ENCODE results near the gene FKBP9. TPM values are rescaled to one million over a fixed set of nuclear protein-coding genes. Genes with fewer than 3 reads are reported as not detected.
"Not testable (repeated sequence)": the region's sequence is repeated elsewhere in the genome, so short reads cannot be mapped to it uniquely, and the experiment has no call there.

The FKBP9 gene
- total RNA-seq, 1 donor from 2014 or later, result 157 TPM

- not testable (repeated sequence) for H4K20me1 ChIP-seq (ENCODE audit: insufficient read depth, low read length); H3K79me2 ChIP-seq (ENCODE audit: insufficient read depth, low read length); H3K4me1 ChIP-seq (ENCODE audit: insufficient read depth, low read length); H3K4me3 ChIP-seq (ENCODE audit: insufficient read depth, low read depth, low read length); H3K4me3 Mint-ChIP-seq (ENCODE audit: unreplicated experiment); H3K27me3 ChIP-seq (ENCODE audit: insufficient read depth, low read length); H3K9me3 ChIP-seq (ENCODE audit: insufficient read depth, low read depth, low read length); H3K9me3 Mint-ChIP-seq (ENCODE audit: unreplicated experiment); H3K4me1 Mint-ChIP-seq (ENCODE audit: low read depth, unreplicated experiment); H3K27ac ChIP-seq (ENCODE audit: low read depth, low read length); H2AFZ ChIP-seq (ENCODE audit: low read depth, low read length); H3K27ac Mint-ChIP-seq (ENCODE audit: unreplicated experiment); FAIRE-seq; H3K4me2 ChIP-seq (ENCODE audit: low read length); H3K36me3 ChIP-seq (ENCODE audit: insufficient read depth, low read length); DNase-seq (ENCODE audit: low read depth); H3K27me3 Mint-ChIP-seq (ENCODE audit: low read depth, unreplicated experiment); H3K9ac ChIP-seq (ENCODE audit: low read length)
- H3K36me3 Mint-ChIP-seq (ENCODE audit: low read depth, unreplicated experiment), result peaks cover 17% of the 10 kb centered on the region
These were observed 48.5 kb downstream of the FKBP9 start for GRCh38 chr7:33005690-33006089.

- no peak overlapping the region for H3K4me2 ChIP-seq (ENCODE audit: low read length)
These were observed 52.5 kb downstream of the FKBP9 start for GRCh38 chr7:33009734-33010133.

GRCh38 chr7:33012364-33012763, 55.1 kb downstream of the FKBP9 start:
- no peaks in the 10 kb centered on the region for H3K79me2 ChIP-seq (ENCODE audit: insufficient read depth, low read length)
- H3K4me2 ChIP-seq (ENCODE audit: low read length), result no peak overlapping the region
- DNase-seq (ENCODE audit: low read depth) (no peak), FAIRE-seq (no peak)
- no peaks in the 10 kb centered on the region for H3K9me3 ChIP-seq (ENCODE audit: insufficient read depth, low read depth, low read length)
- no peaks in the 10 kb centered on the region for H3K27me3 Mint-ChIP-seq (ENCODE audit: low read depth, unreplicated experiment)
- H3K9ac ChIP-seq (ENCODE audit: low read length), result no peak overlapping the region
- no peak overlapping the region for H3K4me3 ChIP-seq (ENCODE audit: insufficient read depth, low read depth, low read length)
- H3K27ac ChIP-seq (ENCODE audit: low read depth, low read length), result no peak overlapping the region
- no peaks in the 10 kb centered on the region for H3K4me1 Mint-ChIP-seq (ENCODE audit: low read depth, unreplicated experiment)
- no peaks in the 10 kb centered on the region for H3K27me3 ChIP-seq (ENCODE audit: insufficient read depth, low read length)
- H3K36me3 Mint-ChIP-seq (ENCODE audit: low read depth, unreplicated experiment), result peaks cover 12% of the 10 kb centered on the region
- no peaks in the 10 kb centered on the region for H3K9me3 Mint-ChIP-seq (ENCODE audit: unreplicated experiment)
- H4K20me1 ChIP-seq (ENCODE audit: insufficient read depth, low read length), result no peaks in the 10 kb centered on the region
- no peak overlapping the region for H3K27ac Mint-ChIP-seq (ENCODE audit: unreplicated experiment)
- no peaks in the 10 kb centered on the region for H3K4me1 ChIP-seq (ENCODE audit: insufficient read depth, low read length)
- no peak overlapping the region for H2AFZ ChIP-seq (ENCODE audit: low read depth, low read length)
- H3K36me3 ChIP-seq (ENCODE audit: insufficient read depth, low read length), result peaks cover 9% of the 10 kb centered on the region
- TF ChIP-seq EZH2 (IDR thresholded peaks at IDR 0.05; ENCODE audit: insufficient read depth, low read length) (no peak), CTCF (IDR thresholded peaks at IDR 0.05; ENCODE audit: insufficient read depth, low read depth, low read length) (no peak)
- H3K4me3 Mint-ChIP-seq (ENCODE audit: unreplicated experiment), result no peak overlapping the region

More at GRCh38 chr7:33009734-33010133, 52.5 kb downstream of the FKBP9 start:
- Histone ChIP-seq H3K4me3 (ENCODE audit: insufficient read depth, low read depth, low read length) (no peak overlapping the region), H3K27me3 (ENCODE audit: insufficient read depth, low read length) (no peaks in the 10 kb centered on the region), H4K20me1 (ENCODE audit: insufficient read depth, low read length) (no peaks in the 10 kb centered on the region), H3K36me3 (ENCODE audit: insufficient read depth, low read length) (peaks cover 3% of the 10 kb centered on the region), H3K9me3 (ENCODE audit: insufficient read depth, low read depth, low read length) (no peaks in the 10 kb centered on the region), H3K4me1 (ENCODE audit: insufficient read depth, low read length) (no peaks in the 10 kb centered on the region), H3K79me2 (ENCODE audit: insufficient read depth, low read length) (no peaks in the 10 kb centered on the region), H2AFZ (ENCODE audit: low read depth, low read length) (no peak overlapping the region), H3K27ac (ENCODE audit: low read depth, low read length) (no peak overlapping the region), H3K9ac (ENCODE audit: low read length) (no peak overlapping the region)
- Mint-ChIP-seq H3K4me1 (ENCODE audit: low read depth, unreplicated experiment) (no peaks in the 10 kb centered on the region), H3K27ac (ENCODE audit: unreplicated experiment) (no peak overlapping the region), H3K36me3 (ENCODE audit: low read depth, unreplicated experiment) (peaks cover 12% of the 10 kb centered on the region), H3K27me3 (ENCODE audit: low read depth, unreplicated experiment) (no peaks in the 10 kb centered on the region), H3K4me3 (ENCODE audit: unreplicated experiment) (no peak overlapping the region), H3K9me3 (ENCODE audit: unreplicated experiment) (no peaks in the 10 kb centered on the region)
- DNase-seq (ENCODE audit: low read depth) (no peak), FAIRE-seq (no peak)
- TF ChIP-seq CTCF (IDR thresholded peaks at IDR 0.05; ENCODE audit: insufficient read depth, low read depth, low read length) (no peak), EZH2 (IDR thresholded peaks at IDR 0.05; ENCODE audit: insufficient read depth, low read length) (no peak)

Measured in astrocyte (in vitro differentiated cells and primary cell).